CD1c-positive myeloid dendritic cell (primary cell): Measurements from ENCODE around the gene PYM1.

Experiments
- DNase-seq: peaks from one replicate; pipeline ENCODE4 v3.0.0-alpha.2; 2016; ENCODE audit errors: extremely low spot score

The PYM1 gene

GRCh38 chr12:55927588-55928502 lies at the start of gene PYM1:
Gene PYM1 (minus strand): TSS chr12:55927894. CDS start chr12:55927761, 133 bp downstream.
- peak; percentile 89 for DNase-seq

GRCh38 chr12:55974308-55974730 lies 46.6 kb upstream of the PYM1 start:
- DNase-seq = peak; percentile 30

- peak; percentile 99 for DNase-seq
Observed at GRCh38 chr12:55973599-55974307, 46.1 kb upstream of the PYM1 start, which contains the start of gene RAB5B. Gene RAB5B (plus strand): TSS chr12:55974078. CDS start chr12:55986961, 12,883 bp downstream.

GRCh38 chr12:55972911-55973598 lies 45.4 kb upstream of the PYM1 start:
- DNase-seq = no peak

- DNase-seq = no peak
Observed at GRCh38 chr12:55972456-55972855, 44.8 kb upstream of the PYM1 start.

- DNase-seq = no peak
Observed at GRCh38 chr12:55972042-55972441, 44.3 kb upstream of the PYM1 start.

GRCh38 chr12:55970775-55971174 lies 43.1 kb upstream of the PYM1 start:
- DNase-seq = no peak

- no peak for DNase-seq
Observed at GRCh38 chr12:55969356-55969755, 41.7 kb upstream of the PYM1 start.

- peak; percentile 92 for DNase-seq
Observed at GRCh38 chr12:55966408-55967281, 39.0 kb upstream of the PYM1 start, which contains the start of gene CDK2. Gene CDK2 (plus strand): TSS chr12:55966830. CDS start chr12:55967009, 179 bp downstream.

- peak; percentile 15 for DNase-seq
Observed at GRCh38 chr12:55965941-55966407, 38.3 kb upstream of the PYM1 start, which contains the start of gene PMEL. Gene PMEL (minus strand): TSS chr12:55966042. CDS start chr12:55966011, 31 bp downstream.

- DNase-seq = no peak
Observed at GRCh38 chr12:55965240-55965639, 37.5 kb upstream of the PYM1 start.

- DNase-seq = no peak
Observed at GRCh38 chr12:55963760-55964159, 36.1 kb upstream of the PYM1 start.

GRCh38 chr12:55957106-55957859 lies 29.6 kb upstream of the PYM1 start:
- DNase-seq = no peak

GRCh38 chr12:55955800-55956508 lies 28.3 kb upstream of the PYM1 start:
- DNase-seq = no peak

- no peak for DNase-seq
Observed at GRCh38 chr12:55955344-55955743, 27.6 kb upstream of the PYM1 start.

- no peak for DNase-seq
Observed at GRCh38 chr12:55946553-55946952, 18.9 kb upstream of the PYM1 start.

GRCh38 chr12:55942577-55943136 lies 15.0 kb upstream of the PYM1 start:
- no peak for DNase-seq

GRCh38 chr12:55942055-55942454 lies 14.4 kb upstream of the PYM1 start:
- no peak for DNase-seq
